CD4-positive, alpha-beta T cell treated with Interferon gamma for 1 hour (primary cell): ENCODE data around the gene P4HA1.

Experiments used
- DNase-seq: peaks from one replicate; pipeline ENCODE4 v3.0.0-alpha.2; 2020

P4HA1 gene

DNA sequence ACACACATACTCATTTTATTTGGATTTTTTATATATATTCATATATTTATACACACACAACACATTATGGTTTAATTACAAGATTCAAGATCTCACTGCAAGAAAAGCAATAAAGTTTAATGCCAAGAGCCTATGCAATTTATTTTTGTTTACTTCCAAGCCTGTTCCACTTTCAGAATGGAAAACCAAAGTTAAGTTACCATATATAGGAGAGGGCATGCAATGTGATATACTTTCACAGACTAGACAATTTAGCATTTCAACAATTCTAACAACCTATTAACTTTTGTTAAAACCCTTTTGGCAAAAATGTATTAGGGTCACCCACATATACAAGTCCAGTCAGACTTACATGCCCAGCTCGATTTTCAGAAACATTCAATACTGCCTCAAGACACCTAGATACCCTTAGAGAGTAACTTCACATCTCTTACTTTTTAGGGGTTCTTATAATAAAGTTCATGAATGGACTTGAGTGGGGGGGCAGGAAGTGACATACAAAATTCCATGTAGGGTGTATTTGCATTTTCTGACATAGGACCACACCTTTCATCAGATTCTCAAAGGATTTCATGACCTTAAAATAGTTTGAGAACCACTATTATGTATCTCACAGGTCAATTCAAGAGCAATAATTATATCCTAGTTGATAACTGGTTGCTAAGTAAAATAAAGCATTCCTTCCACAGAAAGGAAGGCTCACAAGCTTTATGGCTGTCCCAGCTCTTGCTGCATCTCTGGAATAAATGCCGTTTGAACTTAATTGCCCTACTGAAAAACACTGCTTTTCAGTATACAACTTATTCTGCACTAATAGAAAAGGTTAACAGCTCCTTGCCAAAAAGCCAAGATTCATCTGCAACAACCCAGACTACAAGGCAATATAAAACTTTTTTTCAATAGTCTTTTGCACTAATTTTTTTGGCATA lies 2.5 kb downstream of the P4HA1 start:
- no peak for DNase-seq

DNA sequence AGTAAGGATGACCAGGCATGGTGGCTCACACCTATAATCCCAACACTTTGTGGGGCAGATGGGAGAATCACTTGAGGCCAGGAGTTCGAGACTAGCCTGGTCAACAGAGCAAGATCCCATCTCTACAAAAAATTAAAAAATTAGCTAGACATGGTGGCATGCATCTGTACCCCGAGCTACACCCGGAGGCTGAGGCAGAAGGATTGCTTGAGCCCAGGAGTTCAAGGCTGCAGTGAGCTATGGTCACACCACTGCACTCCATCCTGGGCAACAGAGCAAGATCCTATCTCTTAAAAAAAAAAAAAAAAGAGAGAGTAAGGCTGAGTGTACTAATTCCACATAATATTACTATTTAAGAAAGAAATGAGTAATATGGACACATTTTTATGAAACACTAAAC lies 3.8 kb downstream of the P4HA1 start:
- no peak for DNase-seq

DNA sequence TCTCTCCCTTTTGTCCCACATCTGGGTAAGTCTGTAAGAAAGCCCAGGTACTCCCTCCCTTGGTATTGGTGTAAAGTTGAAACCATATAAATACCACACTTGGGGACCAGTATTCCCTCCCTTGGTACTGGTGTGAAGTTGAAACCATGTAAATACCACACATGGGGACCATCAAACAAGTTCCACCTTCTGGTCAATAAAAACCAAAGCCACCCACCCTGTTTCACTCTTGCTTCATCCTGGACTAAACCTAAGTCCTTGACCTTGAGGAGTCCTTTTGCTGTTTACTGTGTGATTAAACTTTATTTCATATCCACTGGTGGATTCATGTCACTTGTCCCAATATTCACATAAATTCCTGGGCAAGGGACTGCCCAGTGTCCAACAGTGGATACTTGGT lies 8.4 kb downstream of the P4HA1 start:
- DNase-seq, result no peak

DNA sequence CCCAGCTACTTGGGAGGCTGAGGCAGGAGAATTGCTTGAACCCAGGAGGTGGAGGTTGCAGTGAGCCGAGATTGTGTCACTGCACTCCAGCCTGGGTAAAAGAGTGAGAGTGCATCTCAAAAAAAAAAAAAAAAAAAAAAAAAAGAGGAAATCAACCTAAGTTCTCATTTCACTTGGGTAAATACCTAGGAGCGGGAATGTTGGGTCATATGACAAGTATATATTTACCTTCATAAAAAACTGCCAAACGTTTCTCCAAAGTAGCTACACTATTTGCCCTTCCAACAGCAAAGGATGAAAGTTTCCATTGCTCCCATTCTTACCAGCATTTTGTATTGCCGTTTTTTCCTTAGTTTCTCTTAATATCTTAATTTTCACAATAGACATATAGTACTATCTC lies 9.8 kb downstream of the P4HA1 start:
- no peak for DNase-seq

DNA sequence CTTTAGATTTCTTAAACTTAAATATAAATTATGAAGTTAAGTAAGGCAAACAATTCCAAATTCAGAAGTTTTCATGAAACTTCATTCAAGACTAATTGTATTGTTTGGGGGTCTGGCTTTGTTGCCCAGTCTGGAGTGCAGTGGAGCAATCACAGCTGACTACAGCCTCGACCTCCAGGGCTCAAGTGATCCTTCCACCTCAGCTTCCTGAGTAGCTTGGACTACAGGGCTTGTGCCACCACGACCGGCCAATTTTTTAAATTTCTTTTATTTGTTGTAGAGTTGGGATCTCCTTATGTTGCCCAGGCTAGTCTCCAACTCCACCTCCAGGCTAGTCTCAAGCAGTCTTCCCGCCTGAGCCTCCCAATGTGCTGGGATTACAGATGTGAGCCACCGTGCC lies 12.5 kb downstream of the P4HA1 start:
- DNase-seq, result no peak

DNA sequence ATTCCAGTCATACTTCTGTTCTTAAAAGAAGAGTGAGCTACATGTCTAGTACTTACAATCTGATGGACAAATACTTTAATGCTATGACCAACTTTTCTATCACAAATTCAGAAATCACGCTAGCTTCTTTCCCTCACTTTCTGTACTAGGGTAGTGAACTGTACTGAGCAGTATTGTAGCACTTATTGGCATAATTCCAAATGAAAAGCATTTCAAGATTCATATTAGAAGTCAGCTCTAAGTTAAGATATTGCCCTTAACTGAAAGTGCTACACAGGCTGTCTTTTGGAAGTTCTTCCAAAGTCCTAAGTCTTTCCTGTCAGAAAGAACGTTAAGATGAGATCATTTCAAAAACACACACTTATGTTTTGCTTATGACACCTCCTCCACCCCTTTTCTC lies 13.4 kb downstream of the P4HA1 start:
- no peak for DNase-seq

DNA sequence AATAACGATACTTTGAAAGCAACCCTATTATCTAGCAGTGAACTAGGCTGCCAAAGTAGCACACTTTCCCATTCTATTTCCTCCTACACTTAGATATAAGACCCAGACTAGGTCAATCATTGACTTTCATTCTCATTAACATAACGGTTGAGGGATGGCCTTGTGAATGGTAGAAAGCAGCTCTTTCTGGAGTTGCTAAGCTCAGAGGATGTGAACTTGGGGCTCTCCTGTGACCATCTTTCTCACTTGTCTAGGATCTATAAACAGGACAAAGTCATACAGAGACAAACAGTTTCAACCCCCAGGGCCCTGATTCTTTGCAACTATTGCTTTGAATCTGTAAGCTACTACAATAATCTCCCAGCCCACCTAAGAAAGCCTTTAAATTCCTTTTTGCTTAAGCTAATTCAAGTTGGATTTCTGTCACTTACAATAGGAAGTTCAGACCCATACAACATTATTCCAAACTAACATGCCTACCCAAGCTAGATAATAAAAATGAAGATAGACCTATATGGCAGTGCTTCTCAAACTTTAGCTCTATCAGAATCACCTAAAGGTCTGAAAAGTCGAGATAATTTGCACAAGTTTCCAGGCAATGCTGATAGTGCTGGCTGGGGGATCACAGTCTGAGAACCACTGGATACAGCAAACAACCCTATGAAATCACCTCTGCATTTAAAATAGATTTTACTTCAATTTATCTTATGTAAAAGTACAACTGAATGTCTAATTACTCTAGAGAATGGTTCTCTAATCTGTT lies 16.7 kb downstream of the P4HA1 start:
- no peak for DNase-seq

DNA sequence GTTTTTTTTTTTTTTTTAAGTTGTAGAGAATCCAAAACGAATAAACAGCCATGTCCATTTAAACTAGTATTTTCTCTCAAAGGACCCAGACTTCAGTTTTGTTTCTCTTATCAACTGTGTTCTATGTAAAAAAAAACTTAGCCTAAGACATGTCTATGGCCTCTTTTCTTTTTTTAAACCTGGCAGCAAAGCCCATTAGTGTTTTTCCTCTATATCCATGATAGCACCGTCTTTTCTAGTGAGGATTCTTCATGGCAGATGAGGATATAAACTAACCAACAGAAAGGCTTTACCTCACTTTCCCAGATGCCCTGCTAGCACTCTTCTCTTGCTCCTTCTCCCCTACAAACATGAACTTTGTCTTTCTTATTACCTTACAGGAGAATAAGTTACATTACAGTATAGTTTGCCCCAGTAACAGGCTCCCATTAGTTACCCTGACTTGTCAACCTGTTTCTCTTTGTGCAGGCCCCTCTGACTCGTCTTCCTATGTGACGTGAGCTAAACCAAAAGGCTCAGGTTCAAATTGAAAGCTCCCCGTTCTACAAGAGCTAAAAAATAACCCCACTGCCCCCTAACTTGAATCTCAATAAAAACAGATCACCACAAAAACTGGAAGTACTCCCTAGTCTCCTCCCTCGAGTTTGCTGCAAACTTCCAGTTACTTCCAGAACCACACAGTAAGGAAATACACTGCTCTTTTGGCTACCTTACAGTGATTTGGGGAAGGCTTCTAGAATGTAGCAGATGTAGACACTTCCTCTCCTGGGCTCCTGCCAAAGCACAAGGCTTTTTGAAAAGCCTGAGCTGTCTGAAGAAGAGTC lies 20.1 kb downstream of the P4HA1 start:
- no peak for DNase-seq

DNA sequence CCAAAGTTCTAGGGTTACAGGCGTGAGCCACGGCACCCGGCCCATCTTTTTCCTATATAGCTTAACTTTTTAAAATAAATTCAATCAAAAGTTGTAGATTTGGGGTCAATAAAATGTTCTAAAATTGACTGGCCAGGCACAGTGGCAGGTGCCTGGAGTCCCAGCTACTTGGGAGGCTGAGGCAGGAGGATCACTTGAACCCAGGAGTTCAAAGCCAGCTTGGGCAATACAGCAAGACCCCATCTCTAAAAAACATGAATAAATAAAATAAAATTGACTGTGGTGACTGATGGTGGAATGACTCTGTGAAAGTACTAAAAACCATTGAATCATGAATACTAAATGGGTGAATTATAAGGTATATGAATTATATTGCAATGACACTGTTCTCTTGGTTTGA lies 20.8 kb downstream of the P4HA1 start:
- no peak for DNase-seq

DNA sequence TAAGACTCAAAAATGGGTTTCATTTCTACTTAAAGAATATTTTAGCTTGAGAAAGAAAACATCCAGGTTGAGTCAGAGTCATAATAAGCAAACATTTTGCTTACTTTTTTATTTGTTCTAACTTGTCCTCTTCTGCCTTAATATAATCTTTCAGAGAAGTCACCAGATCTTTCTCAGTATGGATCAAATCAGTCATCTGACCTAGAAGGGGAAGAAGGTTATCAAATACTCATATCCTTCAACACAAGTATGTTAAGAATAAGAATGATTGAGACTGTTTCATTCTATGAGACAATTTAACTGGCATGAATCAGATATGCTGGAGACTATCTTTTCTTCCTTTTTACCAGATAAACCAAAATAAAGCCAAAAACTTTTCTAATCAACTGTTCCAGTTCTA lies 23.0 kb downstream of the P4HA1 start:
- no peak for DNase-seq

DNA sequence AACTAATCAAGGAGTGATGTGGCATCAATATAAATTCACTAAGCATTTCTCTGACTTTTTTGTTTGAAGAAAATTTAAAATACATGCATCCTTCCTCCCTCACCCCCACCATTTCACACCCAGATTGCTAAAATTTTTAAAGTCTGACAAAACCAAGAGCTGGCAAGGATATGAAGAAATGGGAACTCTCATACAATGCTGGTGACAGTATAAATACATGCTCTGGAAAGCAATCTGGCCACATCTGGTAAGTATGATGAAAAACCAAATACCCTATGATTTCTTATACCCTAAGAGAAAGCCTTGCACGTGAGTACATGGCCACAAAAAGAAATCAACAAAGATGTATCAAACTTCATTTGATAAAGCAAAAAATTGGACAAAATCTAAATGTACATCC lies 31.2 kb downstream of the P4HA1 start:
- DNase-seq, result no peak

DNA sequence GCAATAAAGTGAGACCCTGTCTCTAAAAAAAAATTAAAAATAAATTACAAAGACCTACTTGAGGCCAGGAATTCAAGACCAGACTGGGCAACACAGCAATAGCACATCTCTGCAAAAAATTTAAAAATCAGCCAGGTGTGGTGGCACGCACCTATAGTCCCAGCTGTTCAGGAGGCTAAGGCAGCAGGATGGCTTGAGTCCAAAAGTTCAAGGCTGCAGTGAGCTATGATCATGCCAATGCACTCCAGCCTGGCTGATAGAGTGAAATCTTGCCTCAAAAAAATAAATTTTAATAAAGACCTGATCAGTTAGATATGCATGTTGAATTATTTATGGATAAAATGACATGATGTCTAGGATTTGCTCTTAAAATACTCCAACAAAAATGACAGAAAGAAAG lies 34.9 kb downstream of the P4HA1 start:
- DNase-seq, result no peak

DNA sequence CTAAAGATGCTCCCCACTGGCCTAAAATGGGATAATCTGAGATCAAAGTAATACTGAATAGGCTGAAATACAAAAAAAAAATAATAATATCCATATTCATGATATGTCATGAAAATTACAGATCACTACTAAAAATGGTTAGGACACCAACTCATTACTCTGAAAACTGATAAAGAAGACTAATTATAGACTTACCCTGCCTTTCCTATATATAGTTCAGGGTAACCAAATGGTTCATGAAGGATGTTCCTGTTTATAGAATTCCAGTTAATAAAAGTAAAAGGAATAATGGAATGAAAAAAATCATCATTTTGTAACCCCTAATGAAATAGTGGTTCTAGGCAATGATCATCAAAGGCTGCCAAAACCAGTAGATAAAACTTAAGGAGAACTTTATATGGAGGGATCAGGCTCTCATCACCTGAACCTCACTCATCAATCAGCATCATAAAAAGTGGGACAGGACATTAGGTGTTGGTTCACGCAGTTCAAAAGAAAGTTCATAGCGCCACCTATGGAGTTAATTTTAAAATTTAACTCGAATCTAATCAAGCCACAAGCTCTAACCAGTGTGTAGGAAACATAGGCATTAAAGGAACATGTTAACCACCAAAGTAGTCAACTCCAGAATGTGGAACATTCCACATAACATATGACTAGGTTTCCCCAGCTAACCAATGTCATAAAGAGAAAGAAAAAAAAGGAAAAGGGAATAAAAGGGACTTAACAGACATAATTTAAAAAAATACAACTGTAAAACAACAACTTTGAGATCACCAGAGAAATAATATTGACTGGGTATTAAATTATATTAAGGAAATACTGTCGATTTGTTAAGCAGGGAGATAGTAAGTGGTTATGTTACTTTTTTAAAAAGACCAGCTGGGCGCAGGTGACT lies 35.7 kb downstream of the P4HA1 start:
- DNase-seq, result no peak

DNA sequence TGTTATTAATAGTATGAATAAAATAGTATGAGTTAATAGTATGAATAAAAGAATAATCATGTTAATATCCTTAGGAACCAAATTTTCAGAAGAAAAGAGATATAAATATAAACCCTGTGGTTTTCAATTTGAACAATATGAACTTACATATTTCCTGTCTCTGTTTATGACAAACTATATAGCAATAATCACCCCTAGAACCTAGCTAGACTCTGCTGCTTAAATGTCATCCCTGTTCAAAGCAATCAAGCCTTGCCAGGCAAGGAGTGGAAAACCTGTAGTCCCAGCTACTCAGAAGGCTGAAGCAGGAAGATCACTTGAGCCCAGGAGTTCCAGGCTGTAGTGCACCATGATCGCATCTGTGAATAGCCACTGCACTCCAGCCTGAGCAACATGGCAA lies 36.5 kb downstream of the P4HA1 start:
- DNase-seq, result no peak

DNA sequence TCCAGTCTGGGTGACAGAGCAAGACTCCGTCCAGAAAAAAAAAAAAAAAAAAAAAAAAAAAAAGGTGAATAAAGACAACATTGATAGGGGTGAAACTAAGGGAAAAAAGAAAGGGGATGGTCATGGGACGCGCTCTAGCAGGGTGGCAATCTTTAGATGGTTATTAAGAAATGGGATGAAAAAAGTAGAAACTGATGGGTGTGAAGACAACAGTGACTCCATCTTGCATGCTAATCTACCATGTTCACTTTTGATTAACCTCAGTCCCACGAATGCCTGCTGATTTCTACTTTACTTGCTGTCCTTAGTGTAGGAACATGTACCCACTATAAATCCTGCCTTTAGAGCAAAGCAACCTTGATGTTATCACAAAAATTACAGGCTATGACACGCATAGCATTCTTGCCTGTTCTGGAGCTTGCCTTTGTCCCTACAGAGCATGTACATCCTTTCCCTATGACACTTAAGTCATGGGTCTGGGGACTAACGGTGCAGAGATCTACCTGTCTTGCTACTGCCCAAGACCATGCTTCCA lies 38.5 kb downstream of the P4HA1 start:
- DNase-seq, result no peak

DNA sequence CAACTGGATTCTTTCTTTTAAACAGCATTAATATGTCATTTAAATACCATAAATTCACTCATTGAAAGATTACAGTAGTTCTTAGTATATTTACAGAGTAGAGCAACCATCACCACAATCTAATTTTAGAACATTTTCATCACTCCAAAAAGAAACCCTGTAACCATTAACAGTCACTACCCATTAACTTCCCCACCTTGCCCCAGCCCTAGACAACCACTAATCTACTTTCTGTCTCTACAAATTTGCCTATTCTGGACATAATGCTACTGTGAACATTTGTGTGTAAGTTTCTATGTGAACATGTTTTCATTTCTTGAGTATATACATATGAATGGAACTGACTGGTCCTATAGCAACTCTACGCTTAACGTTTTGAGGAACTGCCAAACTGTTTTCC lies 42.4 kb downstream of the P4HA1 start:
- DNase-seq, result no peak

DNA sequence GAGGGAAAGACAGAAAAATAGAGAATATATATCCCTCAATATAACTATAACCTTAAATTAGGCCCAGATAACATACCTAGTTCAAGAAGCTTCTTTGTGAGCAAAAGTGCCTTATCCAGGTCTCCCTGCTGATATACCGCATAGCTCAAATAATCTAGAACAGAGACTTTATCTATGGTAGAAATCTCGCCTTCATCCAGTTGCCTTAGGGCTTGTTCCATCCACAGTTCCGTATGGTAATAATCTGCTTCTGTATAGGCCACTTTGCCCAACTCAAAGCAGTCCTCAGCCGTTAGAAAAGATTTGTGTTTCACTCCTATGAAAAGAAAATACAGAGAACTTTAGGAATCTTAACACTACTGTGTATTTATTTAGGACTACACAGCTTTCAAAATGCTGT lies 43.4 kb downstream of the P4HA1 start:
- no peak for DNase-seq

DNA sequence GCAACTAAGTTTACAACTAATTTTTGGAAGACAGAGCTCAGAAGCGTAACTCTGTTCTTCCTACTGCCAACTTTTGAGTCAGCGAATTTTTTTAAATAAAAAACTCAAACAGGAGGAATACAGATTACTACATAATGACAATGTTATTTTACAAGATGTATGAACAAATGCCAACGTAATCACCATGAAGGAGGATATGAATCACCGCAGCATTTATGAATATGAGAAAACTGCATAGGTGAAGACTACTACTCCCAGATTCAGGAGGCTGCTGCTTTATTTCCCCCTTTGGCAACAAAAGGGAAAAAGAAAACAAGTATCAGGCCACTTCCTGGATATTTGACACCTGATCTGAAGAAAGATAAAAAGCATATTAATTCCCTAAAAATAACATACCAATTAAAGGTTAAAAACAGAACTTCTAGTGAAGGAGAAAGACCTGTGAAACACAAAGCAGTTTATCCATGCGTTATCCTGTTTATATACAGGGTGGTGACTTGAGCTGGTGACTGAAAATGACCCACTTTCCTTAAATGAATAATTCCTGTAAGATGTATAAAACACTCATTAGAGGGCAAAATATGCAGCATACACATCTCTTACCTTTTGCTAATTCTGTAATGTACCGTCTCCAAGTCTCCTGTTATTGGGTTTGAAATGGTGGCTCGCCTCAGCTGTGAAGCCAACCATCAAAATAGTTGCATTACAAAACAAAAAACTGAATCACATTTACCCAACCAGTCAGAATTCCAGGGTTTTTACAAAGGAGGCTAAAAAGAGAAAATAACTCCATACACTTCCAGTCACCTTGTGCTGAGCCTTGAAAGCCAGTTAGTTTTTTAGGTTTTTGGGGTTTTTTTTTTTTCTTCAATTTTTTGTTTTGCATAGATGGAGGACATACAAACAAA lies 52.0 kb downstream of the P4HA1 start:
- no peak for DNase-seq

DNA sequence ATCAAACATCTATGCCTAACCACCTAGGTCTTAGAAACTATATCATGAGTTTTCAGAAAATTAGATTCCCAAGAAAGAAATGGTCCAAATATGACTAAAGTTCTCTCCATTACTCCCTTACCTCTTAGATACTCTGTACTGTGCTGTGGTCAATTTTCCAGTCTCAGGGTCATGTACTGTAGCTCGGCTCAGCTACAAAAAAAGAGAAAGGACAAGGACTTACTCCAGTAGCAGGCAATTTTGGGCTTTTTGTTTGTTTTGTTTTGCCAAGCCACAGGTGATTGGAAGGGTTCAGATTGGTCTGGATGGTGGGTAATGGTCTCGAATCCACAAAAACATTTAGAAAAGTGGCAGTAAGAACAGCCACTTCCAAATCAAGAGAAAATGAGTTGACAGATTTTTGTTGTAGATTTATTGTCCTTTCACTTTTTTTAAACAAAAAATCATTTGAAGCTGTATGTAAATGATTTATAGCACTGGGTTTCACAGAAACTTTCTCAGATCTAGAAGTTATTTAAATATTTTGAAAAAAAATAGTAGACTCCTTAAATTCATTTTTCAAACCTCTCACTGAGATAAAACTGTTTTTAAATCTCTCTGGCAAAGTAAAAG lies 52.8 kb downstream of the P4HA1 start:
- DNase-seq, result no peak

DNA sequence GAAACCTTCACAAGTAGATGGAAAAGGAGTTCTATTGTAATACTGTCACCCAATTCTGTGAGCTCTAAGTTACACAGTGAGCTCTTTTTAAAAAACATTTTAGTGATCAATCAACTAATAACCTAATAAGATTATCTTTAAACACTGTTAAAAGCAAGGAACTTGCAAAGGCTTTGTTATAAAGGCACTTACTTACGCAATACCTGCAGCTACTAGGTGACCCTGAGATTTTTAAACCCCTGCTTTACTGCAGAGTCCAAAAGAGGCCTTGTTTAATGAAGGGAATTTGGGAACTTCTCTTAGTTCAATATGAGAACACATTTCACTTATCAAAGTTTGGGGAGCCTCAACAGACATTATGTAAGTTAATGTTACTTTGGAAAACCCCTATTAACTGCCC lies 53.3 kb downstream of the P4HA1 start:
- DNase-seq, result no peak

DNA sequence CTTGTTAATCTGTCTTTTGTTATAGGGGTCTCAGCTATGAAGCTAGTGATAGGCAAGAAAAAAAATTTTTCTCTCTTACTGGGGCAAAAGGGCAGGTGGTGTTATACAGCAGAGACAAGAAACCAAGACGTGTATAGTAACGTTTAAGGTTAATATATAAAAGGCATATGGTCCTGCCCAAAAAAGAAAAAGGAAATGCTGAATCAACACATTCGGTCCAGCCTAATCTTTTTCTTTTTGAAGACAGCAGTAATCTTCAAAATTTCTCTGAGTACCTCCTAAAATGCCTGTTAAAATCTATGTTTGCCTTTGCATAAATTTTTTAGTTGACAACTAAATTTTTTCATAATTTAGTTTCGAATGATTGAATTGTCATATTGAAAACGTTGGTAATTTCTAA lies 54.5 kb downstream of the P4HA1 start:
- DNase-seq, result no peak
